HG03342 (cell line): ENCODE measurements around the gene SPDYE2B.
A peak's percentile ranks its signal among the peaks of the same experiment; 100 is the strongest.
"Not testable (repeated sequence)": the region's sequence is repeated elsewhere in the genome, so short reads cannot be mapped to it uniquely, and the experiment has no call there.

ENCODE experiments used
- ATAC-seq: cut with Tn5 transposase; IDR thresholded peaks from one replicate; pipeline ENCODE4 v1.9.1; 2021; ENCODE audit warnings: mild to moderate bottlenecking, moderate library complexity; ENCODE audit not compliant: unreplicated experiment

SPDYE2B gene, protein sequence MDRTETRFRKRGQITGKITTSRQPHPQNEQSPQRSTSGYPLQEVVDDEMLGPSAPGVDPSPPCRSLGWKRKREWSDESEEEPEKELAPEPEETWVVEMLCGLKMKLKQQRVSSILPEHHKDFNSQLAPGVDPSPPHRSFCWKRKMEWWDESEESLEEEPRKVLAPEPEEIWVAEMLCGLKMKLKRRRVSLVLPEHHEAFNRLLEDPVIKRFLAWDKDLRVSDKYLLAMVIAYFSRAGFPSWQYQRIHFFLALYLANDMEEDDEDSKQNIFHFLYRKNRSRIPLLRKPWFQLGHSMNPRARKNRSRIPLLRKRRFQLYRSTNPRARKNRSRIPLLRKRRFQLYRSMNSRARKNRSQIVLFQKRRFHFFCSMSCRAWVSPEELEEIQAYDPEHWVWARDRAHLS

DNA sequence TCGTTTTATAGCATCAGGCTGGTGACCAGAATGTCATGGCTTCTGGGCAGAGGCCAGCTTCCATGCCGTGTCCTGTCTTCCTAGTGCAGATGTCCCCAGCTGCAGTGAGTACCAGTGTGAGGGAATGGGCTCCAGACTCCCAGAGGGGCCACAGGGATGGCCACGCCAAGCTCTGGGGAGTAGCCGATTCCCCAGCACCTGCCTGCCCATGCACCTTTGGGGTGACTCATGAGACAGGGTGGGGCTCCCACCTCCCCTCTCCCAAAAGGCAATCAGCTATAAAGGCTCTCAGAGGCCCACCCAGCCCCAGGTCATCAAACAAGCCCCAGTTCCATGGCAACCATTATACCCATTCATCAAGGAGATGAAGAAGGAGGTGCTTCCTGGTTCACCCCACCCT is at the start of gene SPDYE2B:
TSS of gene SPDYE2B (plus strand) at position 396 of the 400 bp plus-strand sequence. CDS start 2,030 bp downstream, outside the sequence.
- not testable (repeated sequence) for ATAC-seq

DNA sequence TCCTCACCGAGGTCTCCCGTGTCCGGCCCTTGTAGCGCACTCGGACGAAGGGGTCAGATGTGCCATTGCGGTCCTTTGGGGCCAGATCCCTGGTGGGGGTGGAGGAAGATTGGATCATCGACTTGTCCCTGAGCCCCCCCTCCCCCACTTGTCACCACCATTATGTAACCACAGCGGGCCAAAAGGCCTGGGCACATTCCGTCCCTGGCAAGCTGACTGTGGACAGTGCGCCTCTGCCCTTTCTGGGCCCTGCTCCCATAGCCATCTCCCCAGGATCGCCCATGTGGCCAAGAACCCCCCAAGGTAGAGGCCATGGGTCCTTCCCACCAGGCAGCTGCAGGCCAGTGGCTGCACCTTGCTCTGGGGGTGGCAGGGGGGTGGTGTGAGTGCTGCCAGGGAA is 47.8 kb upstream of the SPDYE2B start:
- not testable (repeated sequence) for ATAC-seq

DNA sequence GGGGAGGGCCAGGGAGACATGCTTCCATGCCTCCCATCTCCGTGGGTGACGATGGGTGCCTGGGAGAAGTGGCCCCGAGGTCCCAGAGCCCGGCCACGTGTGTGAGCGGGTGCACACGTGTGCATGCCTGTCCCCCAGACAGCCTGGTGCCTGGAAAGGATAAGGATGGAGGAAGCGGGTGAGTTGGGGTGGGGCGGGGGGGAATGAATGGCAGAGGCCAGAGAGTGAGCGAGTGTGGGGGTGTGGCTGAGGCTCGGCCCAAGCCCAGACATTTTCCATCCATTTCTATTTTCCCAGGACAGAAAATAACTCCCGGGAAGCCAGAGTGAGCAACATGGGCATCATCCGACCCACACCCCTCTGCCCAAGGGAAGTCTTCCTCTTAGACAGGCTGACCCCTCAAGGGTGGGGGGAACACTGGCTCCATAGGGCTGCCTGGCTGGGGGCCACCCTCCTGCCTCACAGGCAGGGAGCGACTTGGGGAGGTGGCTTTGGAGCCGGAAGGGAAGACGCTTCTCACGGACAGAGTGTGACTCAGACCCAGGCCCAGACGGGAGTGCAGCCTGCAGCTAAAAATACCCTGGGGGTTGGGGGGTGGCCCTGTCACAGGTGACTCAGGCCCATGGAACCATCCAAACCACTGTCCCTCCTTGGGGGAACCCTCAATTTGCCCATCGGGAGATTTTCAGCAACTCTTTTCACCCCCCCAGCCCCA is 45.5 kb upstream of the SPDYE2B start:
- ATAC-seq: not testable (repeated sequence)

DNA sequence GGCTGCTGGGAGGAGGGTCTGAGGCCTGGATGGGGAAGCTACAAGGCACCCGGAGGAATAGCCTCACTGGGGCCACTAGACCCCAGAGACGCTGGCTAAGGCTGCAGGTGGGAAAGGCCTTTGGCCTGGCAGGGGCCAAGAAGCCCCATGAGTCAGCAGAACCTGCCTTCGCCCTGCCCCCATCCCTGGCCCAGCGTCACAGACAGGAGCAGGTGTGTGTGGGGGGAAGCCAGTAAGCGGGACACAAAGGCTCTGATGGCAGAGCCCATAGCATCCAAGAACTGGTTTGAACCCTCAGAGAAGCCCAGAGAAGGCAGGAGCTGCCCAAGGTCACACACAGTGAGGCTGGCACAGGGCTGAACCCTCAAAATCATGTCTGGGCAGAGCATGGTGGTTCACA is 43.3 kb upstream of the SPDYE2B start:
- ATAC-seq: not testable (repeated sequence)

DNA sequence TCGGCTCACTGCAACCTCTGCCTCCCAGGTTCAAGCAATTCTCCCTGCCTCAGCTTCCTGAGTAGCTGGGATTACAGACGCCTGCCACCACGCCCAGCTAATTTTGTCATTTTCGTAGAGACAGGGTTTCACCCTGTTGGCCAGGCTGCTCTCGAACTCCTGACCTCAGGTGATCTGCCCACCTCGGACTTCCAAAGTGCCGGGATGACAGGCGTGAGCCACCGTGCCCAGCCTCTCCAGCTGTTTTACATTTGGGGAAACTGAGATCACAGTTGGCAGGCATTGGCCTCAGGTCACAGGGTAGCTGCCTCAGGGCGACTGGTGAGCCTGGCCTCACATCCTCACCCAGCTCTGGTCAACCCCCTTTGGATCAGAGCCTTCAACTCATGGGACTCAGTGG is 40.4 kb upstream of the SPDYE2B start:
- not testable (repeated sequence) for ATAC-seq

DNA sequence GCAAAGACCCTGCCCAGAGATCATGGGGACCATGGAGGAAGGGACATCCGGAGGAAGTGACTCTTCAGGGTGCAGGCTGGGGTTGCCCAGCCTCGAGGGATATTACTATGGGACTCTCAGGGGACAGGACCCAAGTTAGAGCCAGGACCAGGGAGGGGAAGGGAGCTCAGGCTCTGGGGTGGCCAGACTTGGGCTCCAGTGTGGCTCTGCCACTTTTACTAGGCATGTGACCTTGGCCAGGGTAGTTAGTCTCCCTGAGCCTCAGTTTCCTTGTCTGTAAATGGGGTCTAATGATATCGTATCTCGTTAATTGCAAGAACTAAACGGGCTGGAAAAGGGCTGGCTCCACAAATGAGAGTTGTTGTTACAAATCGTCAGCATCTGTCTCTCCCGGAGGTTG is 39.7 kb upstream of the SPDYE2B start:
- not testable (repeated sequence) for ATAC-seq

DNA sequence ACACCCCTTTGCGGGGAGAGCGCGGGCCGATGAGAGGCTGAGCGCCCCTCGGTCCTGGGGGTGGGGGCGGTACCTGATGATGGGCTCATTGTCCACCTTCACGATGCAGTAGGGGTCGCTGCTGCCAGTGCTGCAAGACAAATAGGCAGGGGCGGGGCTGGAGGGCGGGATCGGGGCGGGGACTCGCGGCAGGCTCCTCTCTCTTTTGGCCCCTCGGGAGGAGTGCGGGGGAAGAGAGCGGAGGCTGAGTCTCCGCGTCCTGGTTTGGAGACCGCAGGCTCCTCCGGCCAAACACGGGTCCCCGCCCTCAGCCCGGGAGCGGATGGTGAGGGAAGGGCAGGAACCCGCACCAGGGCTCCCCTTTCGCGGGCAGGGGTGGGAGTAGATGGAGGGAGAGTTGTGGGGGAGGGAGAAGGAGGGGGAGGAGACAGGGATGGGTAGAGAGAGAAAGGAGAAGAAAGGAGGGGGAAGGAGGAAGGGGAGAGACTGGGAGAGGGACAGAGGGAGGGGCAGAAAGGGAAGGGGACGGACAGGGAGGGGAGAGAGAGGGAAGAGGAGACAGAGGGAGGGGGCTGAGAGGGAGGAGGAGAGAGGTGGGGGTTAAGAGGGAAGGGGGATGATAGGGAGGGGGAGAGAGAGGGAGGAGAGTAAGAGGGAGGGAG is 39.0 kb upstream of the SPDYE2B start:
- ATAC-seq: peak; percentile 43

DNA sequence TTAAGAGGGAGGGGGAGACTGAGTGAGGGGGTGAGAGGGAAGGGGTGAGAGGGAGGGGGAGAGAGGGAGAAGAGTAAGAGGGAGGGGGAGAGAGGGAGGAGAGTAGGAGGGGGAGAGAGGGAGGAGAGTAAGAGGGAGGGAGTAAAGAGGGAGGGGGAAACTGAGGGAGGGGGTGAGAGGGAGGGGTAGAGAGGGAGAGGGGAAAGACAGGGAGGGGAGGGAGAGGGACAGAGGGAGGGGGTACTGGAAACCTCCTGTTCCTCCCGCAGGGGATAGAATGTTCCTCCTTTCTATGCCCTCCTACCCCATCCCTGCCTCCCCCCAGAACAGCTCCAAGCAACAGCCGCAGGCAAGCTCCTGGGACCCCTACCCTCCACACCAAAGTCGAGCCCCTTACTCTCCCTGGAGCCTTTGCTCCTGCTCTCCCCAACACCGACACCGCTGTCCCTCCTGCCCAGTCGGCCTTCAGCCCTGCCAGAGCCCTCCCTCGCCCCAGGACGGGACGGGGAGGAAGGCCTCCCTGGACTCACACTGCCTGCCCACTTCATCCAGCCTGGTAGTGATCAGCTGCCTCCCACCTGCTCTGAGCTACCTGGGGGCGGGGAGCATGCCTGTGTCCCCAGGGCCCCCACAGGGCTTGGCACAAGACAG is 38.3 kb upstream of the SPDYE2B start:
- ATAC-seq: not testable (repeated sequence)

DNA sequence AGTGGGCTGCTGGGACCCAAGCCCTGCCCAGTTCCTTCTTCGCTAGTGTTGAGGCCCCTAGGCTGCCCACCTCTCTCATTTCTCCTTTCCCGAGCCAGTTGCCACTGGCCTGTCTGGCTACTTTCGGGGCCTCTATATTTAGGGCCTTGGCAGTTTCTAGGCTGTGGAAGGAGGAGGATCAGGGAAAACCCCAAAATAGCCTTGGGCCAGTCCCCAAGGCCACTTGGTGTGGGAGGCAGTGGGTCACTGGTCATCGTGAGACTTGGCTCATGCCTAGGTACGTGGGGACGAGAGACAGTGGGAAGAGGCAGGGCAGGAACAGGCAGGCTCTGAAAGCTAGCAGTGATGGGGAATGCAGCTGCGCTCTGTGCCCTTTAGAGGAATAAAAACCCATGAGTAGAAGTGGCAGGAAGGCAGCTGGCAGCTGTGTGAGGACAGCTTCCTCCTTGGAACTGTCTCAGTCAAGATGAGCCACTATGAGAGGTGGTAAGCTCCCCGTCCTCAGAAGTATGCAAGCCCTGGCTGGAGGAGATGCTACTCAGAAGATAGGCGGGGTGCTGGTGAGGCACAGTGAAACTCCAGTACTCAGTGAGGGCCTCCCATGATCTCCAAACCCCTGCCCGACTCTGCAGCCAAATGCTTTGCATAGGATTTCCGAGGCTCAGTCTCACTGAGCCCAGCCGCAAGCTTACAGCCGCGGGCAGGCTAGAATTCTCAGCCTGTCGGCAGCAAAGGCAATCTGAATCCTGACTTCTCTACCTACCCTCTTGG is 36.4 kb upstream of the SPDYE2B start:
- ATAC-seq: peak; percentile 59

DNA sequence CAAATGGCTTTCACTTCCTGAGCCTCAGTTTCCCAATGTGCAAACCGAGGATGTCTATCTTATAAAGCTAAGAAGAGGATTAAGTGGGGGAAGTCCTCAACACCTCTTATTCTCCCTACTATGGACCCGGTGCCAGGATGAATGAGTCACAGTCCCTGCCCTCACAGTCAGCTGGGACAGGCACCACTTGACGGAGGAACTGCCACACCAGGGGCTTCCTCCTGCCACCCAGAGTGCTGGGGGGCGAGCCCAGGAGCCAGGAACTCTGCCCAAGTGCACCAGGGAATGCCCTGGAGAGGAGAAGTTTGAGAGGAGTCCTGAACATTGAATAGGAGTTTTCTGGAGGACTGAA is 35.8 kb upstream of the SPDYE2B start:
- peak; percentile 10 for ATAC-seq

DNA sequence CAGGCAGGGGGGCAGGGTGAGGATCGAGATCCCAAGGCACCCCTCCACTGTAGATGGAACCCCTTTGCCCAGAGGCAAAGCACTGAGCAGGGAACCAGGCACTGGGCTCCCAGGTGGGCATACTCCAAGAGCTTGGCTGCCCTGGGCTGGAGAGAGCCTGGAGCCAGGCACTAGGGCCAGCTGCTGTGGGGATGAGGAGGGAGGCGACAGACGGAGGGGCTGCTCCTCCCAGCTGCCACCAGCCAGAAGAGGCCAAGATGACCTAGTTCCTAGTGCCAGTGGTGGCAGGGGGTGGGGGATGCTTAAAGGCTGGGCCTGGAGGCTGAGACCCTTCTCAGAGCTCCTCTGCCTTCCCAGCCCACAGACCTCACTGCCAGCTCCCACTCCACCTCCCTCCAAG is 35.2 kb upstream of the SPDYE2B start:
- ATAC-seq: not testable (repeated sequence)

DNA sequence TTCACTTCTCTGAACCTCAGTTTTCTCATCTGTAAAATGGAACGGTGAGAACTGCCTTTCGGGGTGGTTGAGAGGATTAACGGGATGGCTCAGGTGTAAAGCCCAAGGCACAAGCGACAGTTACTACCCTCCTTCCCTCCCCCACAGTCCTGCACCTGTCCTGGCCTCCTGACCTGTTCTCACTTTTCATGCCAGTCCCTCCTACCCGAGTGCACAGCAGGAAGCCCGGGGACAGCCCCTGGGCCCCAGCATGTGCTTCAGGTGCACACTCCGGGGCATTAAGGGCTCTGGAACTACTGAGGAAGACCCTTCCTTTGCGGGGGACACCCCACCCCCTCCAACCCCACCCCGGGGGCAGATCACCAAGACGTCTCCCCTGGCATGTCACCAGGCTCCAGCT is 34.2 kb upstream of the SPDYE2B start:
- not testable (repeated sequence) for ATAC-seq

DNA sequence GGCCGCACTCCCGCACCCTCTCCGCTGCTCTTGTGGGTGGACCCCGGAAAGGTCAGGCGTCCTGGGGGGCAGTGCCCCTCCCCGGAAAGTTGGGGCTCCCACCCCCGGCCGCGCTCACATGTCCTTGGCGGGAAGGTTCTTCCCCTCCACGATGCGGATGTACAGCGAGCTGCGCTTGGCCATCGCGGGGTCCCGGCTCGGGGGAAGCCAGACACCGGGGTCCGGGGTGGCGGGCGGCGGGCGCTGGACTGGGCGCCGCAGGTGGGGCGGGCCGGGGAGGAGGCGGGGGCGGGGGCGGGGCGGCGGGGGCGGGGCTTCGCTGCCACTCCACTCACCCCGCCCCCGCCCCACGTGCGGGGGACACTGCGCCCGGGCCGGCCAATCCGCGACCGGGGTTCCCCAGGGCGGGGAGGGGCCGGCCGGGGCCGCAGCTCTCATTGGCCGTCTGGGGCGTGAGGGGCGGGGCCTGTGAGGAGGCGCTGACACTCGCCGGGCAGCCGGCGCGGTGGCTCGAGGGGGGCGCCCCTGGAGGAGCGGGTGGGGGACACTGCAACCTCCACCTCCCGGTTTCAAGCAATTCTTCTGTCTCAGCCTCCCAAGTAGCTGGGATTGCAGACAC is 33.5 kb upstream of the SPDYE2B start, which contains the start of gene RASA4:
TSS of gene RASA4 (minus strand) at position 250 of the 619 bp plus-strand sequence. CDS start at position 183, 67 bp downstream.
- peak; percentile 73 for ATAC-seq

DNA sequence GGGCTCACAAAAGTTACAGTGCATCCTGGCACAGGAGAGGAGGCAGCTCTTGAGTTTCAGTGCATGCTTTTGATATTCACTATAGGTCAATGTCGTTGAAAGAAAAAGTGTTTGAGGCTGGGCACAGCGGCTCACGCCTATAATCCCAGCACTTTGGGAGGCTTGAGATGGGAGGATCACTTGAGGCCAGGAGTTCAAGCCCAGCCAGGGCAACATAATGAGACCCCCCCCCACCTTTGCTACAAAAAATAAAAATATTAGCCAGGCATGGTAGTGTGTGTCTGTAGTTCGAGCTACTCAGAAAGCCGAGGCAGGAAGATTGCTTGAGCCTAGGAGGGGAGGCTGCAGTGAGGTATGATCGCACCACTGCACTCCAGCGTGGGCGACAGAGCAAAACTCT is 32.0 kb upstream of the SPDYE2B start:
- ATAC-seq: not testable (repeated sequence)

DNA sequence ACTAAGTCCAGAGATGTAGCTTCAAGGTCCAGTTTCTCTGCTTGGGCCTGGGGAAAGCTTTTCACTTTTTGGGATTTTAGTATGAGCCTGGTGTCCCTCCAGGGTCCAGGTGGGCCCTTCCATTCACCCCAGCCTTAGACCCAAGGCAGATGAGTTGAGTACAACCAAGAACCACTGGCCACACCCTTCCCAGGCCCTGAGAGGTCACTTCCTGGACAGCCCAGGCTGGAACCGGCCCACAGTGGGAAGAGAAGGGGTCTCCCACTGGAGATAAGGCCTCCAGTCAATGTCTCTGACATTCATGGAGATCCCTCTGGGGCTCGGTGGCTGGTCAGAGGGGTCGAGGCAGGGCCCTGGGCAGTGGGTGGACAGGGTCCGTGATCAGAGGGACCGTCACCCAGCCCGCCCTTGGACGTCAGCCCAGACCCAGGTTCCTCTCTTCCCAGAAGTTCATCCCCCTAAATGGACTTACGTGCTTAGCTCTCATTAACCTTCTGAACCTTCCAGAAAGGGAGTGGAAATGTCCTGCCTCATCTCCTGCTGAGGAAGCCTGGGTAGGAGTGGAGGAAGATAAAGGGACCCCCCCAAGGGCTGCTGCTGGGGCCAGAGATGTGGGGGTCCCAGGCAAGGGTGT is 22.7 kb upstream of the SPDYE2B start:
- ATAC-seq: not testable (repeated sequence)

DNA sequence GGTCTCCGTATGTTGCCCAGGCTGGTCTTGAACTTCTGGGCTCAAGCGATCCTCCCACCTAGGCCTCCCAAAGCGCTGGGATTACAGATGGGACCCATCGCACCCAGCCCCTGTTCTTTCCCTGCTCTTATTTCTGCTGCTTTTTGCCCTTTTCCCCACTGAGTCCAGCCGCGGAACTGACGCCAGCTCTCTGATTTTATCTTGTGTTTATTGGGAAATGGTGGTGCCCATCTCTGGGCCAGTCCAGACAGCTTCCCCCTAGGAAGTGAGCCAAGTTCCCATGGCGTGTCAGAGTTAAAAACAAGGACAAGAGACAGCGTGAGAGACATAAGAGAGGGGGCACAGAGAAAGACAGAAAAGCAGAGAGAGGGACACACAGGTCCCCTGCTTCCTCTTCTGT is 19.5 kb upstream of the SPDYE2B start:
- not testable (repeated sequence) for ATAC-seq

DNA sequence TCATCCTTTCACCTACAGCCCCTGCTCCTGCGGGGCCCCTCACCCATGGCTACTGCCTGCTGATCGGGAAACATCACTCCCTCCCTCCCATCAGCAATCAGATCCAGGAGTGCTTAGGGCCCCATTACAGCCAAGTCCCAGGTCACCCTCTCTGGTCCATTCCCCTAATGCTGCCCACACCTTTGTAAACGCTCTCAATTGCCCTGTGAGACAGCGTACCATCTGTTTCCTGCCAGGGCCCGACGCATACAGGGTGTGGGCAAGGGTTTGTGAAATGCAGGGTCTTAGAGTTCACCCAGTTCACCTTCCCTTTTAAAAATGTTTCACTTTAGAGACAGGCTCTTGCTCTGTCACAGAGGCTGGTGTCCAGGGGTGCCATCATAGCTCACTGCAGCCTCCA is 15.8 kb upstream of the SPDYE2B start:
- not testable (repeated sequence) for ATAC-seq

DNA sequence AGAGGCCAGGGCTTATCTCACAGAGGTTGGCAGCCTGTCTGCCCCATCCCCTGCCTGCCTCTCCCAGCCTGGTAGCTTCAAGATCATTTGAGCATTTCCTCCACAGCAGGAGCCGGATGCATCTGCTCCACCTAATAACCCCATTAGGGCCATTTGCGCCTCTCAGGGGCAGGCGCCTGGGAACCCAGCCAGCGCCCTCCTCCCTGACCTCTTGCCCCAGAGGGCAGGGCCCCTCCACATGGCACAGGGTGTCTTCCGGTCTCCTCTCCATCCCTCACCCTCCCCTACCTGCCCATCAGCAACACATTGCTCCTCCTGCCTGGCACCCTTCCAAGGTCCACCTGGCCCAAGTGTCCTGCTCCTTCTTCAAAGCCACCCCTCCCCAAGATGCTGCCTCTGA is 14.8 kb upstream of the SPDYE2B start:
- not testable (repeated sequence) for ATAC-seq

DNA sequence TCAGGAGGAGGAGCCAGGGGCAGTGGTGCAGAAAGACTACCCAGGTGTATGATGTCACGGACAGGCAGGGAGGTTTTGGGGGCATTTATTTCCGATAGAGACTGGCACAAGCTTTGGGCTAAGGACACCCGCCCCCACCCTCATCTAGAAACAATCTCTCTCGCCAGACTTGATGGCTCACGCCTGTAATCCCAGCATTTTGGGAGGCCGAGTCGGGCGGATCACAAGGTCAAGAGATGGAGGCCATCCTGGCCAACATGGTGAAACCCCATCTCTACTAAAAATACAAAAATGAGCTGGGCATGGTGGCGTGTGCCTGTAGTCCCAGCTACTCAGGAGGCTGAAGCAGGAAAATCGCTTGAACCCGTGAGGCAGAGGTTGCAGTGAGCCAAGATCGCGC is 13.2 kb upstream of the SPDYE2B start:
- not testable (repeated sequence) for ATAC-seq
